Measurements from ENCODE around the gene CPZ. TPM values are rescaled to one million over a fixed set of nuclear protein-coding genes. Genes with fewer than 3 reads are reported as not detected.

The CPZ gene
- total and polyA plus RNA-seq, 8 donors, result 0.09 to 0.86 (median 0.23) TPM

- DNase-seq, result no peak
- no peak for FAIRE-seq
- ATAC-seq, result no peak
- no peak overlapping the region for H3K27ac ChIP-seq
- H3K9me3 ChIP-seq, result no peaks in the 10 kb centered on the region
- intact Hi-C loops (cut with DNase I), result no loop called here
- H3K36me3 ChIP-seq, result no peaks in the 10 kb centered on the region
- H3K27me3 ChIP-seq, result peaks cover 0 to 8% (median 0%) of the 10 kb centered on the region in 4 donors
- H3K4me3 ChIP-seq, result no peak overlapping the region
- WGBS, 2 donors, result 61 to 70% methylated on average over 19 of the region's 19 CpGs
- TF ChIP-seq, protein P1, sequence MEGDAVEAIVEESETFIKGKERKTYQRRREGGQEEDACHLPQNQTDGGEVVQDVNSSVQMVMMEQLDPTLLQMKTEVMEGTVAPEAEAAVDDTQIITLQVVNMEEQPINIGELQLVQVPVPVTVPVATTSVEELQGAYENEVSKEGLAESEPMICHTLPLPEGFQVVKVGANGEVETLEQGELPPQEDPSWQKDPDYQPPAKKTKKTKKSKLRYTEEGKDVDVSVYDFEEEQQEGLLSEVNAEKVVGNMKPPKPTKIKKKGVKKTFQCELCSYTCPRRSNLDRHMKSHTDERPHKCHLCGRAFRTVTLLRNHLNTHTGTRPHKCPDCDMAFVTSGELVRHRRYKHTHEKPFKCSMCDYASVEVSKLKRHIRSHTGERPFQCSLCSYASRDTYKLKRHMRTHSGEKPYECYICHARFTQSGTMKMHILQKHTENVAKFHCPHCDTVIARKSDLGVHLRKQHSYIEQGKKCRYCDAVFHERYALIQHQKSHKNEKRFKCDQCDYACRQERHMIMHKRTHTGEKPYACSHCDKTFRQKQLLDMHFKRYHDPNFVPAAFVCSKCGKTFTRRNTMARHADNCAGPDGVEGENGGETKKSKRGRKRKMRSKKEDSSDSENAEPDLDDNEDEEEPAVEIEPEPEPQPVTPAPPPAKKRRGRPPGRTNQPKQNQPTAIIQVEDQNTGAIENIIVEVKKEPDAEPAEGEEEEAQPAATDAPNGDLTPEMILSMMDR (IDR thresholded peaks at IDR 0.05), result no peak
- no peaks in the 10 kb centered on the region for H3K4me1 ChIP-seq
Observed at GRCh38 chr4:8665406-8666360, 73.1 kb downstream of the CPZ start.

DNA sequence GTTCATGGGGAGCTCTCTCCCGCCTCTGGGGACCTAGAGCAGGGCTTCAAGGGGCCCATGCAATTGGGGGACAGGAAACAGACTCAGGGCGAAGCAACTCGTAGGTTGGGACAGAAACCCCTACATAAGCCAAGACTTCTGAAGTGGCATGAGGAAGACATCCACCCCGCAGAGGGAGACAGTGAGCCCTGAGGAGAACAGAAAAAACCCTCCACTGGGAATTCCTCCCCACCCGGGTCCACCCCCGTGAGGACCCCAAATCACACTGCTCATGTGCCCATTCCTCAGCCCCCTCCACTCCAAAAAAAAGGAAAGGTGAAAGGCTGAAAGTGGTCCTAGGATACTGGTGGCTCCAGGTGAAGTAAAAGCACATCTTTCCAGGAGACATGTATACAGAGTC lies 74.0 kb downstream of the CPZ start:
- intact Hi-C loops (cut with DNase I), result no loop called here
- H3K9me3 ChIP-seq, result no peaks in the 10 kb centered on the region
- DNase-seq (no peak), ATAC-seq (no peak), FAIRE-seq (no peak)
- no peak overlapping the region for H3K4me3 ChIP-seq
- peaks cover 0 to 8% (median 0%) of the 10 kb centered on the region in 4 donors for H3K27me3 ChIP-seq
- TF ChIP-seq, protein P1 (IDR thresholded peaks at IDR 0.05), result no peak
- no peaks in the 10 kb centered on the region for H3K36me3 ChIP-seq
- H3K4me1 ChIP-seq, result no peaks in the 10 kb centered on the region
- H3K27ac ChIP-seq, result no peak overlapping the region
- 53 to 72% methylated on average over 6 of the region's 6 CpGs for WGBS, 2 donors

Other genes with a start within 250 kb of the CPZ start
- 10 to 100 TPM; 16.1 to 23.5 (median 18.3) TPM for gene ACOX3, start 152.0 kb upstream of the CPZ start, total RNA-seq
- gene ACOX3, start 152.0 kb upstream of the CPZ start, polyA plus RNA-seq, result 10 to 100 TPM; 20.5 to 24.8 TPM
- gene TRMT44, start 152.0 kb upstream of the CPZ start, total RNA-seq, result 10 to 100 TPM in 2 of 6 donors, 1 to 10 TPM in 4; 6.1 to 14.0 (median 9.2) TPM
- gene TRMT44, start 152.0 kb upstream of the CPZ start, polyA plus RNA-seq, result 1 to 10 TPM; 7.0 to 8.6 TPM
- gene GPR78, start 12.4 kb upstream of the CPZ start, total RNA-seq, result not detected
- gene GPR78, start 12.4 kb upstream of the CPZ start, polyA plus RNA-seq, result under 1 TPM; 0.02 to 0.04 TPM

All from pancreas (tissue), 10 donors.